ENCODE results near the gene GYG2.

GRCh38 chrX:2862404-2862803, 33.7 kb downstream of the GYG2 start:
- TF ChIP-seq CTCF (IDR thresholded peaks at IDR 0.05; ENCODE audit: low read depth, low read length) (no peak), EZH2phosphoT487 (IDR thresholded peaks at IDR 0.05; ENCODE audit: low read depth) (no peak)
